Keratinocyte (primary cell): ENCODE data around the gene SDK1. TPM values are rescaled to one million over a fixed set of nuclear protein-coding genes. Genes with fewer than 3 reads are reported as not detected.

Source experiments
- DNase-seq: peaks from one replicate; pipeline ENCODE4 v3.0.0-alpha.2; 2011; ENCODE audit warnings: low read depth, missing footprints, low spot score
- FAIRE-seq: peaks from 2 replicates; lab custom pipeline; 2011; peaks lifted over from hg19 to GRCh38; lab: Jason Lieb, UNC
- H2AFZ ChIP-seq: 2 replicates; pipeline ENCODE4 v1.6.0; 2012; ENCODE audit warnings: low read length, control low read depth, inconsistent platforms; ENCODE audit not compliant: control insufficient read depth
- H3K27ac ChIP-seq: 2 replicates; pipeline ENCODE4 v1.5.1; 2011; ENCODE audit warnings: low read length; ENCODE audit not compliant: control insufficient read depth, insufficient read depth
- H3K27me3 ChIP-seq: 3 replicates; pipeline ENCODE4 v1.6.0; 2011; ENCODE audit warnings: low read length; ENCODE audit not compliant: control insufficient read depth, insufficient read depth; ENCODE audit errors: extremely low read depth
- H3K36me3 ChIP-seq, 2 experiments: 2 replicates in 1 of 2; 3 replicates in 1 of 2; pipeline ENCODE4 v1.5.1; 2011; ENCODE audit warnings: low read length in 2 of 2, mild to moderate bottlenecking in 1 of 2; ENCODE audit not compliant: control insufficient read depth in 2 of 2, insufficient read depth in 2 of 2; ENCODE audit errors: extremely low read depth in 1 of 2
- H3K4me1 ChIP-seq: 3 replicates; pipeline ENCODE4 v1.5.1; 2011; ENCODE audit warnings: low read length; ENCODE audit not compliant: control insufficient read depth, insufficient read depth; ENCODE audit errors: extremely low read depth
- H3K4me2 ChIP-seq: 3 replicates; pipeline ENCODE4 v1.6.0; 2011; ENCODE audit warnings: low read depth, low read length; ENCODE audit not compliant: control insufficient read depth, insufficient read depth; ENCODE audit errors: extremely low read depth
- H3K4me3 ChIP-seq, 3 experiments: fragments of 200-600 bp in 1 of 3; sonication (generic) in 1 of 3; 2 replicates in 2 of 3; 3 replicates in 1 of 3; pipeline ENCODE4 v1.5.1; 2011 to 2016; ENCODE audit warnings: low read length in 3 of 3, mild to moderate bottlenecking in 3 of 3, control low read depth in 2 of 3, inconsistent platforms in 1 of 3, low read depth in 1 of 3, mixed read lengths in 1 of 3, mixed run types in 1 of 3, moderate library complexity in 1 of 3; ENCODE audit not compliant: control insufficient read depth in 2 of 3, insufficient read depth in 2 of 3; ENCODE audit errors: extremely low read depth in 1 of 3
- H3K79me2 ChIP-seq: 2 replicates; pipeline ENCODE4 v1.6.0; 2012; ENCODE audit warnings: low read length; ENCODE audit not compliant: control insufficient read depth, insufficient read depth
- H3K9ac ChIP-seq: 3 replicates; pipeline ENCODE4 v1.6.0; 2011; ENCODE audit warnings: low read length; ENCODE audit not compliant: control insufficient read depth, insufficient read depth; ENCODE audit errors: extremely low read depth
- H3K9me1 ChIP-seq: 3 replicates; pipeline ENCODE4 v1.6.0; 2011; ENCODE audit warnings: low read length; ENCODE audit not compliant: control insufficient read depth, insufficient read depth; ENCODE audit errors: extremely low read depth
- H3K9me3 ChIP-seq: 2 replicates; pipeline ENCODE4 v1.5.1; 2012; ENCODE audit warnings: low read depth, low read length; ENCODE audit not compliant: control insufficient read depth
- H4K20me1 ChIP-seq: 3 replicates; pipeline ENCODE4 v1.6.0; 2011; ENCODE audit warnings: low read length; ENCODE audit not compliant: control insufficient read depth, insufficient read depth; ENCODE audit errors: extremely low read depth
- CTCF ChIP-seq, 3 experiments: IDR thresholded peaks in 1 of 3; conservative IDR thresholded peaks in 1 of 3; optimal IDR thresholded peaks in 1 of 3; 2 replicates in 2 of 3; 3 replicates in 1 of 3; pipeline versions ENCODE3 to v1.5.1; 2011; ENCODE audit warnings: low read length in 3 of 3, mild to moderate bottlenecking in 3 of 3, moderate library complexity in 2 of 3, control low read depth in 1 of 3, inconsistent platforms in 1 of 3; ENCODE audit not compliant: insufficient read depth in 2 of 3; ENCODE audit errors: extremely low read depth in 1 of 3
- EZH2 ChIP-seq: IDR thresholded peaks from one replicate; pipeline ENCODE4 v1.6.1; 2012; ENCODE audit warnings: inconsistent platforms, mild to moderate bottlenecking, low read length, moderate library complexity
- dilution Hi-C: fragments of 300-500 bp; cut with MboI; formaldehyde crosslinking; loops from one replicate; pipeline ENCODE4 v1.7.0; 2020; ENCODE audit warnings: low sequenced_read_pairs; ENCODE audit not compliant: extremely low pct_ligation_motif_present
- polyA plus RNA-seq, 5 experiments: library from polyadenylated mRNA; depleted of rRNA in 3 of 5; stranded (reverse) in 3 of 5; stranded (forward) in 1 of 5; unstranded in 1 of 5; fragments of >200 nt; gene quantifications; 1 replicate in 1 of 5; 2 replicates in 3 of 5; 3 replicates in 1 of 5; pipeline versions ENCODE4 v1.2.1 to v1.2.3, GENCODE V29; 2011 to 2012; ENCODE audit warnings: missing spikeins in 2 of 5, low read depth in 1 of 5, low replicate concordance in 1 of 5

Gene SDK1
- polyA plus RNA-seq, 1 donor (not counting 4 experiments of a cell fraction or from before 2014, with no cell fraction given) = 0.66 TPM

- Histone ChIP-seq H3K27ac (no peak overlapping the region), H3K4me1 (peaks cover 6% of the 10 kb centered on the region), H3K27me3 (no peaks in the 10 kb centered on the region), H3K4me3 (no peak overlapping the region), H3K9me3 (peaks cover 5% of the 10 kb centered on the region), H3K4me2 (no peak overlapping the region), H3K36me3 (peaks cover 0 to 1% of the 10 kb centered on the region in 2 experiments), H4K20me1 (no peaks in the 10 kb centered on the region), H3K79me2 (no peaks in the 10 kb centered on the region), H3K9ac (no peak overlapping the region), H2AFZ (no peak overlapping the region), H3K9me1 (no peaks in the 10 kb centered on the region)
- TF ChIP-seq CTCF (optimal IDR thresholded peaks at IDR 0.05 in 1 of 3, IDR thresholded peaks at IDR 0.05 in 1 of 3, conservative IDR thresholded peaks at IDR 0.05 in 1 of 3; ENCODE audit: extremely low read depth in 1 of 3, insufficient read depth in 2 of 3, low read length in 3 of 3) = no peak
- no peak for TF ChIP-seq EZH2
- FAIRE-seq = no peak
- no peak for DNase-seq
- dilution Hi-C loops = no loop called here
Measured at GRCh38 chr7:4203626-4204512, 902.8 kb downstream of the SDK1 start.

GRCh38 chr7:4204513-4205165 lies 903.6 kb downstream of the SDK1 start:
- peaks cover 0 to 1% of the 10 kb centered on the region in 2 experiments for H3K36me3 ChIP-seq
- peaks cover 5% of the 10 kb centered on the region for H3K9me3 ChIP-seq
- TF ChIP-seq EZH2 = no peak
- TF ChIP-seq CTCF (optimal IDR thresholded peaks at IDR 0.05 in 1 of 3, IDR thresholded peaks at IDR 0.05 in 1 of 3, conservative IDR thresholded peaks at IDR 0.05 in 1 of 3; ENCODE audit: extremely low read depth in 1 of 3, insufficient read depth in 2 of 3, low read length in 3 of 3) = no peak
- H3K27me3 ChIP-seq = no peaks in the 10 kb centered on the region
- no peak overlapping the region for H3K9ac ChIP-seq
- H3K4me3 ChIP-seq = no peak overlapping the region
- no peaks in the 10 kb centered on the region for H3K9me1 ChIP-seq
- H2AFZ ChIP-seq = no peak overlapping the region
- DNase-seq (no peak), FAIRE-seq (no peak)
- no peak overlapping the region for H3K4me2 ChIP-seq
- H4K20me1 ChIP-seq = no peaks in the 10 kb centered on the region
- H3K4me1 ChIP-seq = peaks cover 6% of the 10 kb centered on the region
- no peaks in the 10 kb centered on the region for H3K79me2 ChIP-seq
- dilution Hi-C loops = no loop called here
- no peak overlapping the region for H3K27ac ChIP-seq
